ENCODE results near the gene HSPA12A.

GRCh38 chr10:116686632-116687031 is 55.7 kb downstream of the HSPA12A start:
- TF ChIP-seq POLR2A (IDR thresholded peaks at IDR 0.05) (no peak), EP300 (IDR thresholded peaks at IDR 0.05) (no peak), CTCF (IDR thresholded peaks at IDR 0.05) (no peak)
